Memory B cell (primary cell): ENCODE data around the gene CD164.

Experiments used
- ATAC-seq: fragments of 150-1000 bp; cut with Tn5 transposase; 2 replicates; pipeline ENCODE4 v1.10.0; 2021; ENCODE audit warnings: low read depth, mild to moderate bottlenecking, moderate library complexity
- DNase-seq, 2 donors: peaks; one replicate each; pipeline ENCODE4 v3.0.0; 2022; ENCODE audit warnings: low spot score in 2 of 2
- H3K27ac Mint-ChIP-seq: one replicate; pipeline ENCODE4 v1.8.0; 2022; ENCODE audit warnings: mild to moderate bottlenecking, moderate library complexity, mixed read lengths
- H3K27me3 Mint-ChIP-seq: one replicate; pipeline ENCODE4 v1.8.0; 2022; ENCODE audit warnings: mixed read lengths
- H3K36me3 Mint-ChIP-seq: one replicate; pipeline ENCODE4 v1.8.0; 2022; ENCODE audit warnings: mild to moderate bottlenecking, mixed read lengths
- H3K4me1 Mint-ChIP-seq: one replicate; pipeline ENCODE4 v1.8.0; 2022; ENCODE audit warnings: mixed read lengths
- H3K4me3 Mint-ChIP-seq: one replicate; pipeline ENCODE4 v1.8.0; 2022; ENCODE audit warnings: mild to moderate bottlenecking, moderate library complexity, mixed read lengths
- H3K9me3 Mint-ChIP-seq: one replicate; pipeline ENCODE4 v1.8.0; 2022; ENCODE audit warnings: mixed read lengths

CD164 gene

DNA sequence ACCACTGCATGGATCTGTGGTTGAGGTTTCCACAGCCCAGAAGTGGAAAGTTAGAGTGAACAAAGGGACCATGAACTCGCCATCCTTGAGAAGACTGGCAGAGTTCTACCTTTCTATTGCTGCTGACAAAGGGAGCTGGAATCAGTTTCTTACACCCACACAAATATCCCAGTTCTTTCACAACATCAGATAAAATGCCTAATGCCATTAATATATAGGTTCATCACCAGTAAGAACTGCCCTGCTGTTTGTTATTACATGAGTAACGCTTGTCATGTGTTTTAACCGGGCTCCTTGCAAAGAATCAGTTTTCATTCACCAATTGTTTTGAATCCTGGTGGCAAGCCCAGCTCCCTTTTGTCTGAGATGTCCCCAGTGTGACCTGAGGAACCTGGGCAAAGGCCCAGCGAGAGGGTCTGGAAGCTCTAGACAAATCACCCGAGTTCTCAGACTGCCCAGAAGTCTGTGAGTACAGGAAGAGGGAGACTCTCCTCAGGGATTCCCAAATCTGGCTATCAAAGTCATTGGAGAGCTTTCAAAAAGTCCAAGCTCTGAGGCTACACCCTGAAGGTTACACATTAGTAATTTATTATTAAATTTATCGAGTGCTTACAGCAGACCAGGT, 7.5 kb upstream of the CD164 start:
- ATAC-seq, result no peak
- Mint-ChIP-seq H3K27me3 (no peaks in the 10 kb centered on the region), H3K4me1 (peaks cover 5% of the 10 kb centered on the region), H3K36me3 (peaks cover 3% of the 10 kb centered on the region), H3K4me3 (no peak overlapping the region), H3K27ac (no peak overlapping the region), H3K9me3 (no peaks in the 10 kb centered on the region)
- no peak for DNase-seq

DNA sequence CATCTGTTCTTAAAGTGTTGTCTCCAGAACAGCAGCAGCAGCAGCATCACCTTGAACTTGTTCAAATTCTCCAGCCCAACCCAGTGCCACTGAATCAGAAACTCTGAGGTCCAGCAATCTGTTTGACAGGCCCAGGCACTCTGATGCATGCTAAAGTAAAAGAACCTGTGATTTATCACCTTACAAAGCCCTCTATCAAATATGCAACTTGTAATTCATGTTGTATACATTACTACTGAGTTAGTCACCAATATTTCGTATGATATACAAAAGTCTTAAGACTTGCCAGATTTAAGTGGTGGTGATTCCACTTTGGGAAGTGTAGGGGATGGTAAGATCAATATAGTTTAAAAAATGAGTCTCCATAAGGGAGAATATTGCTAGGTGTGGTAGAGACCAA, 6.0 kb upstream of the CD164 start:
- no peaks in the 10 kb centered on the region for H3K27me3 Mint-ChIP-seq
- no peak overlapping the region for H3K4me3 Mint-ChIP-seq
- ATAC-seq (no peak), DNase-seq (no peak)
- no peak overlapping the region for H3K27ac Mint-ChIP-seq
- H3K36me3 Mint-ChIP-seq, result no peaks in the 10 kb centered on the region
- no peaks in the 10 kb centered on the region for H3K9me3 Mint-ChIP-seq
- H3K4me1 Mint-ChIP-seq, result peaks cover 4% of the 10 kb centered on the region

- Mint-ChIP-seq H3K4me3 (peak overlapping the region; percentile 98), H3K27me3 (no peaks in the 10 kb centered on the region), H3K4me1 (peaks cover 22% of the 10 kb centered on the region), H3K9me3 (no peaks in the 10 kb centered on the region), H3K27ac (peak overlapping the region; percentile 98), H3K36me3 (peaks cover 5% of the 10 kb centered on the region)
- no peak for DNase-seq
- ATAC-seq, result no peak
Observed at GRCh38 chr6:109383438-109383940, 1.2 kb upstream of the CD164 start.

GRCh38 chr6:109382576-109383437, 540 bp upstream of the CD164 start:
- DNase-seq, result peak; percentile 95 to 96
- H3K27me3 Mint-ChIP-seq, result no peaks in the 10 kb centered on the region
- ATAC-seq, result peak; percentile 75
- peaks cover 11% of the 10 kb centered on the region for H3K36me3 Mint-ChIP-seq
- H3K4me1 Mint-ChIP-seq, result peaks cover 27% of the 10 kb centered on the region
- H3K9me3 Mint-ChIP-seq, result no peaks in the 10 kb centered on the region
- peak overlapping the region; percentile 98 for H3K27ac Mint-ChIP-seq
- H3K4me3 Mint-ChIP-seq, result peak overlapping the region; percentile 98

DNA sequence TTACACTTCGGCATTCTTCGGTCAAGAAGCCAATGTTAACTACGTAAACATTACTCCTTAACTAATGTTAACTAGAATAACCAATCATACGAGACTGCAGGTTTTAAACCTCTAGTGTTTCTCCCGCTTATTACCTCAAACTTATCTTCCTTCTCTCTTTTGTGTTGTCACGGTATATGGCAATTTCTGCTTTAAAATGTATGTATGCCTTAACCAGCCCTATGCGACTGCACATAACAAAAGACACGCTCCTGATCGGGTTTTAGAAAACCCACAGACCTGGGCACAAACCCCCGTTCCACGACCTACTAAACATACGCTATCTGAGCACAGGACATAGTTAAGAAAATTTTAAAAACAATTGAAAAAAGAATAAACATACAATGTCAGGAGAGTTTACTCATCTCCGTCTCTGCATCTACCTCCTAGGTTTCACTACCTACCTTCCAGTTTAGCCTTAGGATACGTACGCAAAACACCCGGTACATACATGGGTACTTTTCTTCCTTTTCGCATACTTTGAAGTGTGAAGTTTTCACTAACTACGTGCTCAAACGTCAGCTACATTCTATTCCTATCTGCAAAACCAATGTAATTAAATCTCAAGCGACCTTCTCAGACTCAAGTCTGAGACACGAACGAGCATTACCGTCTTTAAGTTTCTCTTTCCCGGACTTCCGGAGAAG, 1.1 kb downstream of the CD164 start:
- Mint-ChIP-seq H3K4me3 (peak overlapping the region; percentile 98), H3K27ac (peak overlapping the region; percentile 98), H3K36me3 (peaks cover 16% of the 10 kb centered on the region), H3K4me1 (peaks cover 31% of the 10 kb centered on the region), H3K27me3 (no peaks in the 10 kb centered on the region), H3K9me3 (no peaks in the 10 kb centered on the region)
- peak; percentile 3 for ATAC-seq
- DNase-seq, result peak; percentile 7 to 15

DNA sequence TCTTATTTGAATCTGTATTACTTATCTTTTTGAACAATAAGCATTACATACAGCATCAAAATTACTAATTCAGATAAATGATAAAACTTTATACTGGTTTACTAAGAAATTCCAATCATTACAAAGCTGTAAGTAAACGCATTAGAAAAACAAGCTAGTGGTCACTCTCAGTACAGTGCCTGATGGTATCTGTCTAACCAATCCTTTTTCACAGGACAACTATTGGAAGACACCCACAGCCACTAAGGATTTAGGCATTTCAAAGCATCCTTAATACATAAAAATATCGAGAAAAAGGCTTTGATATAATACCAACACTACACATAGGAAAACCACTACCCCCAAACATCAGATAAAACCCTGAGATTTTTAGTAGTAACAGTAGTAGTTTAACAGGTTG, 2.6 kb downstream of the CD164 start:
- H3K27ac Mint-ChIP-seq, result peak overlapping the region; percentile 98
- DNase-seq, result no peak
- no peaks in the 10 kb centered on the region for H3K27me3 Mint-ChIP-seq
- peaks cover 22% of the 10 kb centered on the region for H3K36me3 Mint-ChIP-seq
- ATAC-seq, result no peak
- H3K9me3 Mint-ChIP-seq, result no peaks in the 10 kb centered on the region
- H3K4me3 Mint-ChIP-seq, result peak overlapping the region; percentile 76
- peaks cover 32% of the 10 kb centered on the region for H3K4me1 Mint-ChIP-seq

GRCh38 chr6:109377717-109378116, 4.5 kb downstream of the CD164 start:
- Mint-ChIP-seq H3K4me1 (peaks cover 46% of the 10 kb centered on the region), H3K9me3 (no peaks in the 10 kb centered on the region), H3K36me3 (peaks cover 37% of the 10 kb centered on the region), H3K4me3 (no peak overlapping the region), H3K27me3 (no peaks in the 10 kb centered on the region), H3K27ac (peak overlapping the region; percentile 7)
- ATAC-seq (no peak), DNase-seq (no peak)

DNA sequence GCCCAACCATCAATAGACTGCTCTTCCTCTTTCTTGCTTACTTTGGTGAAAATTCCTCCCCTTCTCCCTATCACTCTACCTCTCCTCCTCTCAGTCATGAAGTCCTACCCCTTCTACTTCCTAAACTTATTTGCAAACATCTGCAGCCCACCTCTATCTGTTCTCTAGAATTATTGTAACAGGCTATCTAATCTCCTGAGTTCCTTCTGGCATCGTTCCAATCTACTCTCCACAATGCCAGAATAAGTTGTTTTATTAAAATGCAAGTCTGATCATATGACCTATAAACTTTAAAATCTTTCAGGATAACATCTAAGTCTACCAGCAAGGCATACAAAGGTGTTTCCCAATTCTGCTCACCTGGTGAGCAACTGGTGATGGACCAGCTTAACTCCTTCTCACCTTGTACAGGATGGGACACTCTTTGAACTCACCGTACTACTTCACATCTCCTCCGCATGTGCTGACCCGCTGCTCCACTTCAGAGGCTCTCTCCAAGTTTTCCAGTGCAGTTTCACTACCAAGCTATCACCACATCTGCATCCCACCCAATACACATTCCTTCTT, 7.9 kb downstream of the CD164 start:
- Mint-ChIP-seq H3K27ac (peak overlapping the region; percentile 35), H3K9me3 (no peaks in the 10 kb centered on the region), H3K27me3 (no peaks in the 10 kb centered on the region), H3K36me3 (peaks cover 44% of the 10 kb centered on the region), H3K4me3 (no peak overlapping the region), H3K4me1 (peaks cover 39% of the 10 kb centered on the region)
- ATAC-seq, result no peak
- DNase-seq, result no peak

DNA sequence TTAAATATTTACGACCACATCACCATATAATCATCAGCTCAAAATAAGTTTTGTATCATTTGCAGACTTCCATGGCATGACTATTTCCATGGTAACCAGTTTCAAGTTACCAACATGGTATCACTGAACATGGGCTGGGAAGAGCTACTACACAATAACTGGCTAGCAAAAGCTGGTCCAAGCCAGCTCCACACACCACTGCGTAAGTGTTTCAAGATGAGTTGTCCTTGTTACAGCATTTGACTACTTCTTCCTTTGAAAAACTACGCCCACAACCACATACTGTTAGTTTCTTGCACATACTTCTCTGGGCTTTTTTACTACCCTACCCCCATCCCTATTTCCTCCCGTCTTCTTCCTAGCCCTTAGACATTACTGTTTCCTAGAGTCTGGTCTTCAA, 8.5 kb downstream of the CD164 start:
- Mint-ChIP-seq H3K4me1 (peaks cover 33% of the 10 kb centered on the region), H3K36me3 (peaks cover 40% of the 10 kb centered on the region), H3K4me3 (no peak overlapping the region), H3K9me3 (no peaks in the 10 kb centered on the region), H3K27ac (peak overlapping the region; percentile 35), H3K27me3 (no peaks in the 10 kb centered on the region)
- no peak for DNase-seq
- peak; percentile 82 for ATAC-seq

DNA sequence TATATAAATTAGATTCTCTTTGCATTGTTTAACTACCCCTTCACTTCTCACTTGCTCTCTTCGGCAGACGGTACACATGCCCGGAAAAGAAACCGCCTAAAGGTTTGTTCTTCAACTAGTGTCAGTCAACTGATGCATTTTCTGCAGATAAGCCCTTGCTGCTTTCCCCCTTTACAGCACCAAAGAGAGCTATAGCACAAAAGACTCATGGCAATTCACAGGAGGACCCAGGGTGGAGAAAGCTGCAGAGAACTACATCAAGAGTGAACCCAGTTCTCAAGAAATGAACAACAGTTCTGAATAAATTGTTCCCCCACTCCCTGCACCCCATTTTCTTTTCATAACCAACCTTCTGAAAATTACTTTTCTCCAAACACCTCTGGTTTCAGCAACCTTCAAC, 8.9 kb downstream of the CD164 start:
- ATAC-seq, result no peak
- Mint-ChIP-seq H3K27me3 (no peaks in the 10 kb centered on the region), H3K4me1 (peaks cover 33% of the 10 kb centered on the region), H3K4me3 (no peak overlapping the region), H3K36me3 (peaks cover 37% of the 10 kb centered on the region), H3K27ac (peak overlapping the region; percentile 35), H3K9me3 (no peaks in the 10 kb centered on the region)
- no peak for DNase-seq

DNA sequence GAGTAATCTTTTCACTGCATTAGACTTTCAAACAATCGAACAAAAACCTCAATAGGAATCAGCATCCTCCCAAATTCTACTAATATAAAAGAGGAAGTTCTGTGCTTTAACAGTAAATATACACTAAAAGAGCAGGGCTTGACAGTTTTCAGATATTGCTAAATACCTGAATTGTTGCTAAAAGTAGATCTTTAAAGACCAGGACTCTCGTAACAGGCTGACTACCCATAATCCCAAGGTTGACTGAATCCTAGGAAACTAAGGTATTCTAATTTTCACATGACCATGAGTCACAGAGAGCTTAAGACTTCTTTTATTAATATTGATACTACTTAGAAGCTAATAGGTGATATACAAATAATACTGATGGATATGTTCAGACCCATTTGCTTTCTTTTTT, 10.1 kb downstream of the CD164 start:
- no peaks in the 10 kb centered on the region for H3K27me3 Mint-ChIP-seq
- no peak for ATAC-seq
- H3K4me3 Mint-ChIP-seq, result no peak overlapping the region
- peak overlapping the region; percentile 77 for H3K27ac Mint-ChIP-seq
- H3K9me3 Mint-ChIP-seq, result no peaks in the 10 kb centered on the region
- no peak for DNase-seq
- H3K4me1 Mint-ChIP-seq, result peaks cover 25% of the 10 kb centered on the region
- peaks cover 36% of the 10 kb centered on the region for H3K36me3 Mint-ChIP-seq

GRCh38 chr6:109370792-109371191, 11.5 kb downstream of the CD164 start:
- peaks cover 22% of the 10 kb centered on the region for H3K4me1 Mint-ChIP-seq
- DNase-seq, result no peak
- H3K27ac Mint-ChIP-seq, result no peak overlapping the region
- no peaks in the 10 kb centered on the region for H3K9me3 Mint-ChIP-seq
- ATAC-seq, result no peak
- peaks cover 37% of the 10 kb centered on the region for H3K36me3 Mint-ChIP-seq
- H3K4me3 Mint-ChIP-seq, result no peak overlapping the region
- H3K27me3 Mint-ChIP-seq, result no peaks in the 10 kb centered on the region

GRCh38 chr6:109370336-109370735, 11.9 kb downstream of the CD164 start:
- no peak overlapping the region for H3K27ac Mint-ChIP-seq

GRCh38 chr6:109369728-109370127, 12.5 kb downstream of the CD164 start:
- Mint-ChIP-seq H3K9me3 (peaks cover 1% of the 10 kb centered on the region), H3K27me3 (no peaks in the 10 kb centered on the region), H3K36me3 (peaks cover 37% of the 10 kb centered on the region), H3K4me1 (peaks cover 20% of the 10 kb centered on the region), H3K27ac (no peak overlapping the region), H3K4me3 (no peak overlapping the region)
- ATAC-seq (no peak), DNase-seq (no peak)

More at GRCh38 chr6:109370336-109370735, 11.9 kb downstream of the CD164 start:
- ATAC-seq (no peak), DNase-seq (no peak)
- peaks cover 36% of the 10 kb centered on the region for H3K36me3 Mint-ChIP-seq
- H3K4me1 Mint-ChIP-seq, result peaks cover 22% of the 10 kb centered on the region
- H3K4me3 Mint-ChIP-seq, result no peak overlapping the region
- H3K27me3 Mint-ChIP-seq, result no peaks in the 10 kb centered on the region
- H3K9me3 Mint-ChIP-seq, result no peaks in the 10 kb centered on the region
